Effector CD8-positive, alpha-beta T cell (primary cell): ENCODE results near the gene PPP2CA.
"Not testable (repeated sequence)": the region's sequence is repeated elsewhere in the genome, so short reads cannot be mapped to it uniquely, and the experiment has no call there.

Source experiments
- DNase-seq: peaks from one replicate; lab custom pipeline; 2025; lab: John Stamatoyannopoulos, UW

PPP2CA gene

DNA sequence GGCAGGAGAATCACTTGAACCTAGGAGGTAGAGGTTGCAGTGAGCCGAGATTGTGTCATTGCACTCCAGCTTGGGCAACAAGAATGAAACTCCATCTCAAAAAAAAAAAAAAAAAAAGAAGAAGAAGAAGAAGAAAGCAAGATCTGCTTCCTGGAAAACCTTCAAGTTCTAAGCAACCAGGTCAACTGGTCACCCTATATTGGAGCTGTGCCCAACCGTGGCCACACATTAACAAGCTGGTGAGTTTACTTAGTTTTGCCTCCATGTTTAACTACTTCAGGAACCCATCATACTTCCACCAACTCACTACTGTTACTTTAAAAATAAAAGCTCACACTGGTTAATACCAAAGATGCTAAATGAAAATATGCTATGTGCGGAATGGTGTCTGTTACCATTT lies 36.8 kb downstream of the PPP2CA start:
- DNase-seq = no peak

DNA sequence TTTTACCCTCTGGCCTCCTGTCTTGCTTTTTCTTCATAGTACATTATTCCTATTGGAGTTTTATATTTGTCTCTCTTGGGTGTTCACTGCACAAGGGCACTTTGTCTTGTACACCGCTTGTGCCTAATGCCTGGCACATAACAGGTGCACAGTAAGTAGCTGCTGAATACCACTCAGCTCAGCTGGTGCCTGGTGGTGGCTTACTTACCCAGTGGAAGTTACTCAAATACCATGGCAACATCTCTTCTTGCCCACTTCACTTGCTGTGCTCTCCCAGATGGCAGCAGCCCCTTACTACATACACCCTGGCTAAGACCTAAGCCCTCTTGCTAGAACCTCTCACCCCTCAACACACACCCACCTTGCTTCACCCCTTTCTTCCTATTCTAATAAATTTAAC lies 37.8 kb downstream of the PPP2CA start:
- no peak for DNase-seq

DNA sequence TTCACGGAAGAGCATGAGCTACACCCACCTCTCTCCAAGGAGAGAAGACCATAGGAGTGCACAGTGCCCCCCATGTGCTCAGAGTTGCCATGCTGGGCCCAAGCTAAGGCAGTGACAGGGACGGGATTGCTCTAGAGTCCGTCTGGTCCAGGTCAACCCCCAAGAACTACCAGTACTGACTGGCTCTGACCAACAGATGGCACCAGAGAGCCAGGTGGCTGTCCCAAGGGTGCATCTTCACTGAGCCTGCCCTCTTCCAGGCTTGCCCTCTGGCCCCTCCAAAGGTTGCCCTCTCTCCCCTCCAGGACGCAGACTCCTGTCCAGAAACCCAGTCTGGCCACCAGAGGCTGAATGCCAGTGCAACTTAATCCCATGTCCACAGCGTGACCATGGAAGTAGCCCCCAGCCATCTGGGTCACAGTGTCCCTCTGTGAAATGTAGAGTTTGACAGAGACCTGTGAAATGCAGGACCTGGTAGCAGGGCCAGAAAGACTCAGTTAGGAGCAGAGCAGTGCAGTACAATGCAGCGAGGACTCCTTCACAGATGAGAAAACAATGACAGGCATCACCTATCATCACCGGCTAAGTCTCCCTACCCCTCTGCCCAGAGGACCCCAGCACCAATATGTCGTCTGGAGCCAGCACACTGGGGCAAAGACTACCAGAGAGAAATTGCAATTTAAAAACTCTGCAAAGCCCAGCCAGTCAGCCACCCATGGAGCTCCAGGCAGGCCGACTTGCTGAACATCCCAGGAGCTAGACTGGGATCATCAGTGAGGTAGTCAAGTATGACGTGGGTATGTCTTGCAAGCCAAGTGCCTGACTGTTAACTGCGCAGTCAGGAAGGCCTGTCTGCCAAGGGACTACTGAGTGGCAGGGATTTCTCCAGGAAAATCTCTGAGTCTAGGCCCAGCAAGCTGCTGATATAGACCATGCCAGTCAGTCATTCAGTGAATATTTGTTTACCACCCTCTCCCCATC lies 41.4 kb downstream of the PPP2CA start:
- DNase-seq = peak; percentile 63

- no peak for DNase-seq
Observed at GRCh38 chr5:134183481-134183880, 42.4 kb downstream of the PPP2CA start.

DNA sequence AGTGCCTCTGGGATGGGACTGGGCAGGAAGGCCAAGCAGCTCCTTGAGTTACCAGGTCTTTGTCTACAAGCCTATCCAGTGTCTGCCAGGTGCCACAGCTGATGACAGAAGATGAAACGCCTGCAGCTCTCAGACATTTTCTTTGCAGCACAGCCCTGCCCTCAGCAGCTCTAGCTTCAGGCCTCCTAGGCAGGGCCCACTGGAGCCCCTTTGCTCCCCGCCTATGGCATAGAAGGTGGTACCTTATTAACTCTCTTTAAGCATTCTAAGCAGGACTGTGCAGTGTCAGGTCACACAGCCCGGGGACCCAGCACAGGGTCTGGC lies 47.8 kb downstream of the PPP2CA start:
- DNase-seq = no peak

DNA sequence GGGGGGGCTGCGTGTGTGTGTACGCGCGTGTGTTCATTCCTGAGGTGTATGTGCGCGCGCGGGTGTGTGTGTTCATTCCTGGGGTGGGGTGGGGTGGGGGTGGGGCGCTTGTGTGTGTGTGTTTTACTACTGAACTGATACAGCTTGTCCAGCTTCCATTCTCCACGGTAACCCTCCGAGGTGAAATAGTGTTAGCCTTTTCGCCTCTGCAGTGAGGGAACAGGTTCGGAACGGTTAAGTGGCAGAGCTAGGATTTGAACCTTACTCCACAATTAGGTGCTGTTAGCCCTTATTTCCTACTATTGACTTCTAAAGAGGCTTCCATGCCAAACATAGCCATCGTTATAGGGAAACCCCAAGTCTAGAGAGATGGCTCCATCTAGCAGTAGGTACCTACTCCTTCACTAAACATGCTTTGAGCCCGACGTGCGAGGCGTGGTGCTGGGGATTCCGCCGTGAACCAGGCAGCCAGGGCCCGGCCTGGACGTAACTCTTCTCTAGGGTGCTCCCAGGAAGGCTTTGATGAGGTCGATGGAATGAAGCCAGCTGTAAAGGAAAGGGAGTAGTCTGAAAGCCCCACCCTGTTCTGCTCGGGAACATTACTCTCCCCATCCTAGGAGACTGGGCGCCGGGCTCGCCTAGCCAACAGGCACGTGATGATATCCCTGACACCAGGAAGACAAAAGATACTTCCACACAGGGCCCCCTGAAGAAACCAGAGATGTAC lies 48.3 kb downstream of the PPP2CA start:
- DNase-seq = no peak

- DNase-seq = peak; percentile 73
Observed at GRCh38 chr5:134176511-134177368, 49.1 kb downstream of the PPP2CA start, which contains the start of gene SKP1. SKP1 (minus strand) TSS chr5:134176950; CDS start chr5:134174022, 2,928 bp downstream.

DNA sequence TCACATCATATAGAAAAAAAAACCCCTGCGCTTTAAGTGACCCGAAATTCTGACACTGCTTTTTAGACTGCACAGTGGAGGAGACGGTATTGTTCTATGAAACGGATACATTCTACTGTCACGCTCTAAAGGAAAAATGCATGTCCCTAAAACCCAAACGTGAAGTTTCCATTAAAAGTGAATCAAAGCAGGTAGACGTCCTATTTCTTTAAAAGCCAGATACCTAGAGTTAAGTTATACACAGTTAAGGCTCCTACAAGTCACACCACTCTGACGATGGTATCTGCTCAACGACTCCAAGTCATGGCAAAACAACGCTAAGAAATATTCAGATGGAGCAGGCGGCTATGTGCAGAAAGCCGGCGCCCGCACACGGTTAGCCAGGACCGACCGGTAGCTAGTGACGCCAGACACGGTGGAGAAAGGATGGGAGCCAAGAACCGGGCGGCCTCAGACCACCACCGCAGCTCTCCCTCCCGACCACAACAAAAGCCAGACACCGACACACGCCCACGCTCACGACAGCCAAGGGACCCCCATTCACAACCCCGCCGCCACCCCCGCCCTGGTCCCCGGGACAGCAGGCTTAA lies 49.9 kb downstream of the PPP2CA start:
- DNase-seq = peak; percentile 57

- DNase-seq = no peak
Observed at GRCh38 chr5:134174841-134175839, 50.7 kb downstream of the PPP2CA start.

GRCh38 chr5:134171972-134172371 lies 53.9 kb downstream of the PPP2CA start:
- DNase-seq = no peak

GRCh38 chr5:134162592-134162991 lies 63.3 kb downstream of the PPP2CA start:
- DNase-seq = no peak

GRCh38 chr5:134161513-134162395 lies 64.1 kb downstream of the PPP2CA start:
- no peak for DNase-seq

DNA sequence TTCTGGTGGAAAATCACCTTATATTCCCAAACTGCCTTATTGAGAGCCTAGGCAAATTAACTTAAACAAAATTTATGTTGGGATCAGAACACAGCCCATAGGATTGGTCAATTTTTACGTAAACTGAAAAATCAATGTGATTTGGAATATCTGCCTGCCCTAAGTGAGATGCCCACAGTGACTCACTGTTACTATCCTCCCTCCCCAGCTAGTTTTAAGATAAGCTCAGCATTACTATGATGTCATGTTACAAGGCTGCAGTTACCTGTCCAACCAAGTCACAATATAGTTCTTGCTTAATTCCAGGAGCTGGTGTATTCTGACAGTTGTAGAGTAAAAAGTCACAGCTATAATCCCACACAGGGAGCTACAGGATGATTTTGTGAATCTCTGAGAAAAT lies 72.2 kb downstream of the PPP2CA start:
- no peak for DNase-seq

- no peak for DNase-seq
Observed at GRCh38 chr5:134153241-134153640, 72.6 kb downstream of the PPP2CA start.

GRCh38 chr5:134152173-134152832 lies 73.6 kb downstream of the PPP2CA start:
- DNase-seq = not testable (repeated sequence)

DNA sequence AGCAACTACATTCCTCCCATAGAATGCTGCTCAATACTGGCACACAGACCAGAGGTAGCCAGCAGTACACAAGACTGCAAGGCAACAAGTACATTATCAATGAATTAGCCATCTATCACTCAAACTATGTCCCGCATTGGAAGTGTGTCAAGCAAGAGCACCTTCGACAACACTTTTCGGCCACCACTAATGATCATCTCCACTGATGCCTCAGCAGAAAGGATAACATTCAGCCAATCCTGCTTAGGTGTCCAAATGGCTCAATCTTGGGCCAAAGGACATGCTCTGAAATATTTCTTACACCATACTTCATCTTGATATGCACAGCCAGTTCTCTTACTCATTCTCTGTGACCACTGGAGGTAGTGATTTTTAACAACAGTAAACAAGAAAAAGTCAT lies 74.2 kb downstream of the PPP2CA start:
- DNase-seq = no peak

GRCh38 chr5:134149571-134150303 lies 76.1 kb downstream of the PPP2CA start:
- no peak for DNase-seq

GRCh38 chr5:134148986-134149539 lies 76.8 kb downstream of the PPP2CA start:
- no peak for DNase-seq
